ENCODE data around the gene ZDHHC21.

- TF ChIP-seq CTCF (IDR thresholded peaks at IDR 0.05) = no peak
- no peak for TF ChIP-seq POLR2A (IDR thresholded peaks at IDR 0.05)
These were observed 127.7 kb downstream of the ZDHHC21 start for GRCh38 chr9:14565352-14566016.
